IMR-90 (cell line): ENCODE measurements around the gene ANKUB1. TPM values are rescaled to one million over a fixed set of nuclear protein-coding genes. Genes with fewer than 3 reads are reported as not detected.

Experiments used
- ATAC-seq: fragments of 200-7000 bp; cut with Tn5 transposase; 2 replicates; pipeline ENCODE4 v1.9.1; 2020; ENCODE audit warnings: low read depth, mild to moderate bottlenecking, moderate library complexity
- BruUV-seq: library from RNA; stranded (reverse); fragments of 400-500 nt; replicated peaks from 2 replicates; lab custom pipeline; 2021; lab: Mats Ljungman, UMichigan
- CTCF ChIA-PET: fragments of 300-600 bp; formaldehyde crosslinking; extraction: SDS; loops from one replicate; lab custom pipeline; 2021; ENCODE audit warnings: antibody characterized with exemption; lab: Yijun Ruan, JAX
- POLR2A ChIA-PET: fragments of 300-600 bp; sonication (Branson Sonifier 250); formaldehyde crosslinking; loops from one replicate; lab custom pipeline; 2022; ENCODE audit warnings: antibody characterized with exemption; ENCODE audit not compliant: unreplicated experiment; lab: Charles Lee
- DNase-seq: peaks from one replicate; pipeline ENCODE4 v3.0.0; 2013
- H2AFZ ChIP-seq: replicated peaks from 2 replicates; pipeline ENCODE3; 2013; ENCODE audit warnings: low read length, mild to moderate bottlenecking; ENCODE audit not compliant: poor library complexity
- H2AK5ac ChIP-seq: 2 replicates; pipeline ENCODE4 v1.6.1; 2013; ENCODE audit warnings: low read depth, low read length, inconsistent platforms
- H2AK9ac ChIP-seq: replicated peaks from 2 replicates; pipeline ENCODE3; 2013; ENCODE audit warnings: mild to moderate bottlenecking, low read depth, low read length, moderate library complexity; ENCODE audit not compliant: poor library complexity
- H2BK120ac ChIP-seq: 2 replicates; pipeline ENCODE4 v1.6.1; 2013; ENCODE audit warnings: low read depth, low read length, inconsistent platforms
- H2BK15ac ChIP-seq: 3 replicates; pipeline ENCODE4 v1.6.1; 2013; ENCODE audit warnings: low read depth, low read length, inconsistent platforms
- H2BK20ac ChIP-seq: 2 replicates; pipeline ENCODE4 v1.6.1; 2013; ENCODE audit warnings: low read depth, mild to moderate bottlenecking, inconsistent platforms, low read length, moderate library complexity
- H2BK5ac ChIP-seq: 2 replicates; pipeline ENCODE4 v1.6.1; 2013; ENCODE audit warnings: mild to moderate bottlenecking, low read depth, low read length, inconsistent platforms; ENCODE audit not compliant: poor library complexity, severe bottlenecking
- H3K14ac ChIP-seq: replicated peaks from 2 replicates; pipeline ENCODE4 v1.6.1; 2013; ENCODE audit warnings: low read depth, low read length, inconsistent platforms
- H3K18ac ChIP-seq: 2 replicates; pipeline ENCODE4 v1.6.1; 2013; ENCODE audit warnings: low read depth, low read length, control low read depth
- H3K23ac ChIP-seq: 2 replicates; pipeline ENCODE4 v1.6.1; 2013; ENCODE audit warnings: low read depth, low read length, inconsistent platforms
- H3K27ac ChIP-seq: 2 replicates; pipeline ENCODE4 v1.5.1; 2013; ENCODE audit warnings: mild to moderate bottlenecking, control low read depth, low read length; ENCODE audit not compliant: insufficient read depth
- H3K27me3 ChIP-seq: 2 replicates; pipeline ENCODE4 v1.6.1; 2013; ENCODE audit warnings: low read length; ENCODE audit not compliant: control insufficient read depth, insufficient read depth
- H3K36me3 ChIP-seq: 2 replicates; pipeline ENCODE4 v1.6.1; 2013; ENCODE audit warnings: low read length, mixed read lengths; ENCODE audit not compliant: control insufficient read depth, insufficient read depth
- H3K4ac ChIP-seq: 2 replicates; pipeline ENCODE4 v1.6.1; 2013; ENCODE audit warnings: low read depth, low read length, inconsistent platforms
- H3K4me1 ChIP-seq: 2 replicates; pipeline ENCODE4 v1.6.1; 2013; ENCODE audit warnings: low read length, mixed read lengths; ENCODE audit not compliant: control insufficient read depth, insufficient read depth
- H3K4me2 ChIP-seq: 2 replicates; pipeline ENCODE4 v1.6.1; 2013; ENCODE audit warnings: low read depth, mild to moderate bottlenecking, control low read depth, low read length, moderate library complexity
- H3K4me3 ChIP-seq: 2 replicates; pipeline ENCODE4 v1.5.1; 2013; ENCODE audit warnings: low read depth, mild to moderate bottlenecking, control low read depth, low read length, moderate library complexity; ENCODE audit not compliant: insufficient read depth
- H3K56ac ChIP-seq: 2 replicates; pipeline ENCODE4 v1.6.1; 2013; ENCODE audit warnings: low read length, inconsistent platforms; ENCODE audit not compliant: insufficient read depth; ENCODE audit errors: extremely low read depth
- H3K79me1 ChIP-seq, 2 experiments: 2 replicates each; pipeline ENCODE4 v1.6.1; 2013; ENCODE audit warnings: low read length in 2 of 2, inconsistent platforms in 1 of 2, low read depth in 1 of 2
- H3K9ac ChIP-seq: 2 replicates; pipeline ENCODE4 v1.6.1; 2013; ENCODE audit warnings: low read depth, low read length, control low read depth
- H3K9me1 ChIP-seq: 2 replicates; pipeline ENCODE4 v1.6.1; 2013; ENCODE audit warnings: low read length, inconsistent platforms; ENCODE audit not compliant: insufficient read depth
- H3K9me3 ChIP-seq: 2 replicates; pipeline ENCODE4 v1.6.1; 2013; ENCODE audit warnings: low read length; ENCODE audit not compliant: control insufficient read depth, insufficient read depth
- H4K20me1 ChIP-seq: 2 replicates; pipeline ENCODE4 v1.6.1; 2013; ENCODE audit warnings: low read length, inconsistent platforms; ENCODE audit not compliant: insufficient read depth
- H4K5ac ChIP-seq: 2 replicates; pipeline ENCODE4 v1.6.1; 2013; ENCODE audit warnings: mild to moderate bottlenecking, low read depth, low read length, control low read depth
- H4K8ac ChIP-seq, 2 experiments: 2 replicates each; pipeline ENCODE4 v1.6.1; 2013; ENCODE audit warnings: low read depth in 2 of 2, low read length in 2 of 2, control low read depth in 1 of 2, inconsistent platforms in 1 of 2
- H4K91ac ChIP-seq: 2 replicates; pipeline ENCODE4 v1.6.1; 2013; ENCODE audit warnings: low read depth, low read length, inconsistent platforms; ENCODE audit not compliant: insufficient read depth
- BHLHE40 ChIP-seq: fragments of 150-350 bp; IDR thresholded peaks from 2 replicates; pipeline ENCODE4 v1.6.1; 2016; ENCODE audit warnings: mild to moderate bottlenecking, low read depth, low read length
- CEBPB ChIP-seq: IDR thresholded peaks from 2 replicates; pipeline ENCODE4 v1.6.1; 2012; ENCODE audit warnings: low read depth, low read length, improper control_type of control experiment
- CHD1 ChIP-seq: IDR thresholded peaks from 2 replicates; pipeline ENCODE4 v1.6.1; 2012; ENCODE audit warnings: low read depth, low read length, improper control_type of control experiment
- CTCF ChIP-seq: conservative IDR thresholded peaks from 2 replicates; pipeline ENCODE4 v1.5.1; 2012; ENCODE audit warnings: mild to moderate bottlenecking, low read depth, low read length, improper control_type of control experiment
- ELK1 ChIP-seq: fragments of 150-350 bp; IDR thresholded peaks from 2 replicates; pipeline ENCODE4 v1.6.1; 2016; ENCODE audit warnings: low read depth, mild to moderate bottlenecking, low read length, moderate library complexity, borderline replicate concordance
- FOS ChIP-seq: fragments of 150-350 bp; IDR thresholded peaks from 2 replicates; pipeline ENCODE4 v1.6.1; 2016; ENCODE audit warnings: low read depth, low read length
- MAFK ChIP-seq: IDR thresholded peaks from 2 replicates; pipeline ENCODE4 v1.6.1; 2012; ENCODE audit warnings: low read depth, low read length, improper control_type of control experiment
- MAZ ChIP-seq: IDR thresholded peaks from 2 replicates; pipeline ENCODE4 v1.6.1; 2012; ENCODE audit warnings: low read depth, mild to moderate bottlenecking, low read length, improper control_type of control experiment, moderate library complexity, borderline replicate concordance
- MXI1 ChIP-seq: IDR thresholded peaks from 2 replicates; pipeline ENCODE4 v1.6.1; 2012; ENCODE audit warnings: low read depth, mild to moderate bottlenecking, low read length, moderate library complexity, borderline replicate concordance
- NFE2L2 ChIP-seq: fragments of 150-350 bp; IDR thresholded peaks from 2 replicates; pipeline ENCODE4 v1.6.1; 2016; ENCODE audit warnings: low read depth, mild to moderate bottlenecking, low read length
- POLR2A ChIP-seq: IDR thresholded peaks from 2 replicates; pipeline ENCODE4 v1.6.1; 2012; ENCODE audit warnings: mild to moderate bottlenecking, low read depth, low read length
- RAD21 ChIP-seq: IDR thresholded peaks from 2 replicates; pipeline ENCODE4 v1.6.1; 2012; ENCODE audit warnings: low read length, improper control_type of control experiment
- RCOR1 ChIP-seq: IDR thresholded peaks from 2 replicates; pipeline ENCODE4 v1.6.1; 2012; ENCODE audit warnings: mild to moderate bottlenecking, low read length, improper control_type of control experiment; ENCODE audit not compliant: insufficient replicate concordance
- RFX5 ChIP-seq: IDR thresholded peaks from 2 replicates; pipeline ENCODE4 v1.8.0; 2012; ENCODE audit warnings: low read depth, mild to moderate bottlenecking, low read length, moderate library complexity
- SMC3 ChIP-seq: fragments of 150-350 bp; IDR thresholded peaks from 2 replicates; pipeline ENCODE4 v1.6.1; 2016; ENCODE audit warnings: low read depth, mild to moderate bottlenecking, antibody characterized with exemption, low read length, moderate library complexity
- USF2 ChIP-seq: fragments of 150-350 bp; IDR thresholded peaks from 2 replicates; pipeline ENCODE4 v1.6.1; 2017; ENCODE audit warnings: mild to moderate bottlenecking, antibody characterized with exemption, low read length, low read depth
- WGBS, 2 experiments: methylation state at CpG; one replicate each; pipeline versions ENCODE4 v1.1.5 to v1.1.7; 2013; ENCODE audit warnings: missing lambda C conversion rate in 2 of 2; ENCODE audit not compliant: insufficient read length in 1 of 2; ENCODE audit errors: extremely low coverage in 2 of 2; 5-methylcytosine and 5-hydroxymethylcytosine counted together
- dilution Hi-C: fragments of 300-500 bp; cut with HindIII; formaldehyde crosslinking; loops from one replicate; pipeline ENCODE4 v1.14.3; 2018; ENCODE audit warnings: low sequenced_read_pairs; ENCODE audit not compliant: unreplicated experiment
- in situ Hi-C: fragments of 300-500 bp; cut with MboI; formaldehyde crosslinking; loops from 3 replicates; pipeline ENCODE4 v1.14.3; 2019; ENCODE audit warnings: low sequenced_read_pairs, inconsistent platforms, mixed read lengths
- intact Hi-C: fragments of 100-400 bp; cut with micrococcal nuclease; formaldehyde crosslinking; loops from 2 replicates; pipeline ENCODE4 v1.10.0; 2022
- polyA plus RNA-seq, 3 experiments: library from polyadenylated mRNA; depleted of rRNA; stranded (reverse); fragments of >200 nt; gene quantifications; 2 replicates each; pipeline ENCODE4 v1.2.3, GENCODE V29; 2012; ENCODE audit warnings: low replicate concordance in 1 of 3
- total RNA-seq: library from RNA; depleted of rRNA; stranded (reverse); fragments of >200 nt; gene quantifications from 2 replicates; pipeline ENCODE4 v1.2.3, GENCODE V29; 2012

ANKUB1 gene
- total and polyA plus RNA-seq, 2 of the 4 experiments (the other 2 are of a cell fraction), result not detected

- Histone ChIP-seq H4K8ac (no peak overlapping the region), H2AK9ac (no peak overlapping the region), H3K23ac (no peak overlapping the region), H3K36me3 (no peaks in the 10 kb centered on the region), H2BK15ac (no peak overlapping the region), H3K9ac (no peak overlapping the region), H3K4me2 (no peak overlapping the region), H4K20me1 (no peaks in the 10 kb centered on the region), H2AK5ac (no peak overlapping the region), H3K4ac (no peak overlapping the region), H3K27me3 (peaks cover 39% of the 10 kb centered on the region), H3K9me1 (peaks cover 2% of the 10 kb centered on the region; the same call in 1 of the 2 replicates), H3K9me3 (no peaks in the 10 kb centered on the region), H2BK5ac (no peak overlapping the region), H3K14ac (no peak overlapping the region), H3K4me1 (no peaks in the 10 kb centered on the region), H3K56ac (no peak overlapping the region), H3K27ac (no peak overlapping the region), H2BK120ac (no peak overlapping the region), H4K91ac (no peak overlapping the region), H2BK20ac (no peak overlapping the region), H4K5ac (no peak overlapping the region), H2AFZ (no peak overlapping the region), H3K4me3 (no peak overlapping the region), H3K79me1 (no peaks in the 10 kb centered on the region), H3K18ac (no peak overlapping the region)
- ChIA-PET POLR2A (interaction anchor here (1.0 kb wide), 1 partner anchor 42 kb away, joined by 3 read pairs; no protein-coding TSS in a partner anchor), CTCF (interaction anchor here (0.6 to 5.5 kb wide), 11 partner anchors 9 to 451 kb away, joined by 3 to 58 read pairs (median 3); partner anchors contain the start of genes COMMD2 and RNF13)
- ATAC-seq, result peak; percentile 80
- no CpG with 5 or more reads among the region's 2 CpGs for WGBS, 2 experiments
- peak; percentile 67 for DNase-seq
- TF ChIP-seq CTCF (peak; percentile 74), USF2 (no peak), CEBPB (no peak), SMC3 (peak; percentile 75), NFE2L2 (no peak), BHLHE40 (no peak), MAZ (no peak), MXI1 (no peak), POLR2A (no peak), MAFK (no peak), ELK1 (no peak), RFX5 (no peak), RCOR1 (no peak), FOS (no peak), RAD21 (peak; percentile 67), CHD1 (no peak)
- no TSS peak for BruUV-seq
- in situ Hi-C loops, result no loop called here
- intact Hi-C loops, result loop anchor here (1.0 kb wide), 2 partner anchors 42 to 455 kb away; no protein-coding TSS in a partner anchor
- dilution Hi-C loops, result no loop called here
Measured at GRCh38 chr3:149765762-149766334, 26.5 kb downstream of the ANKUB1 start.
